GM18520 (cell line): ENCODE data around the gene ADAMTS8.

Experiments
- ATAC-seq: cut with Tn5 transposase; IDR thresholded peaks from one replicate; pipeline ENCODE4 v1.9.1; 2021; ENCODE audit not compliant: unreplicated experiment

Gene ADAMTS8

GRCh38 chr11:130399196-130399595, 29.2 kb downstream of the ADAMTS8 start:
- no peak for ATAC-seq

- no peak for ATAC-seq
Measured at GRCh38 chr11:130397780-130398179, 30.6 kb downstream of the ADAMTS8 start.

GRCh38 chr11:130396965-130397364, 31.4 kb downstream of the ADAMTS8 start:
- ATAC-seq, result no peak

- ATAC-seq, result no peak
Measured at GRCh38 chr11:130394615-130395014, 33.8 kb downstream of the ADAMTS8 start.

- ATAC-seq, result no peak
Measured at GRCh38 chr11:130391711-130392110, 36.7 kb downstream of the ADAMTS8 start.

- ATAC-seq, result no peak
Measured at GRCh38 chr11:130390071-130390758, 38.2 kb downstream of the ADAMTS8 start.

GRCh38 chr11:130389335-130389935, 39.0 kb downstream of the ADAMTS8 start:
- no peak for ATAC-seq

GRCh38 chr11:130388607-130389205, 39.7 kb downstream of the ADAMTS8 start:
- ATAC-seq, result no peak

GRCh38 chr11:130386056-130386455, 42.4 kb downstream of the ADAMTS8 start:
- ATAC-seq, result no peak

- no peak for ATAC-seq
Measured at GRCh38 chr11:130383344-130384211, 44.8 kb downstream of the ADAMTS8 start.

GRCh38 chr11:130381317-130381716, 47.1 kb downstream of the ADAMTS8 start:
- no peak for ATAC-seq

- ATAC-seq, result no peak
Measured at GRCh38 chr11:130380778-130381177, 47.6 kb downstream of the ADAMTS8 start.

- no peak for ATAC-seq
Measured at GRCh38 chr11:130379276-130379675, 49.1 kb downstream of the ADAMTS8 start.

- ATAC-seq, result no peak
Measured at GRCh38 chr11:130370845-130371590, 57.4 kb downstream of the ADAMTS8 start.

- no peak for ATAC-seq
Measured at GRCh38 chr11:130369713-130370112, 58.7 kb downstream of the ADAMTS8 start.

GRCh38 chr11:130369141-130369691, 59.2 kb downstream of the ADAMTS8 start:
- ATAC-seq, result no peak

GRCh38 chr11:130359419-130359818, 69.0 kb downstream of the ADAMTS8 start:
- ATAC-seq, result no peak

GRCh38 chr11:130358398-130358797, 70.0 kb downstream of the ADAMTS8 start:
- ATAC-seq, result no peak
